Hematopoietic multipotent progenitor cell treated with erythropoietin and hydrocortisone succinate and interleukin-3 and kit ligand, for 4 days (in vitro differentiated cells): ENCODE data around the gene FAM83F.
"Not testable (repeated sequence)": the region's sequence is repeated elsewhere in the genome, so short reads cannot be mapped to it uniquely, and the experiment has no call there.

Source experiments
- DNase-seq: peaks from one replicate; pipeline ENCODE4 v3.0.0-alpha.2; 2015

Gene FAM83F

GRCh38 chr22:40019100-40019499 lies 24.3 kb downstream of the FAM83F start:
- DNase-seq, result no peak

GRCh38 chr22:40020956-40021355 lies 26.2 kb downstream of the FAM83F start:
- DNase-seq, result no peak

- DNase-seq, result no peak
Observed at GRCh38 chr22:40021401-40022000, 26.7 kb downstream of the FAM83F start.

GRCh38 chr22:40022536-40023240 lies 27.9 kb downstream of the FAM83F start:
- DNase-seq, result no peak

GRCh38 chr22:40023341-40023841 lies 28.6 kb downstream of the FAM83F start:
- DNase-seq, result no peak

- DNase-seq, result peak; percentile 82
Observed at GRCh38 chr22:40024201-40025061, 29.7 kb downstream of the FAM83F start.

- DNase-seq, result not testable (repeated sequence)
Observed at GRCh38 chr22:40025062-40025379, 30.3 kb downstream of the FAM83F start.

GRCh38 chr22:40025856-40026255 lies 31.1 kb downstream of the FAM83F start:
- DNase-seq, result no peak

- DNase-seq, result no peak
Observed at GRCh38 chr22:40026641-40027040, 31.9 kb downstream of the FAM83F start.

GRCh38 chr22:40027191-40028097 lies 32.7 kb downstream of the FAM83F start:
- DNase-seq, result no peak

GRCh38 chr22:40028098-40028425 lies 33.3 kb downstream of the FAM83F start:
- no peak for DNase-seq

GRCh38 chr22:40029189-40029890 lies 34.6 kb downstream of the FAM83F start:
- no peak for DNase-seq

GRCh38 chr22:40030026-40030757 lies 35.4 kb downstream of the FAM83F start:
- no peak for DNase-seq

- DNase-seq, result peak; percentile 61
Observed at GRCh38 chr22:40030758-40031095, 36.0 kb downstream of the FAM83F start.

- no peak for DNase-seq
Observed at GRCh38 chr22:40031766-40032470, 37.2 kb downstream of the FAM83F start.

GRCh38 chr22:40033586-40034380 lies 39.0 kb downstream of the FAM83F start:
- no peak for DNase-seq

GRCh38 chr22:40035351-40035750 lies 40.6 kb downstream of the FAM83F start:
- DNase-seq, result no peak

GRCh38 chr22:40036126-40036525 lies 41.4 kb downstream of the FAM83F start:
- DNase-seq, result no peak

GRCh38 chr22:40036591-40037225 lies 42.0 kb downstream of the FAM83F start:
- peak; percentile 91 for DNase-seq

- DNase-seq, result no peak
Observed at GRCh38 chr22:40037320-40037719, 42.6 kb downstream of the FAM83F start.
